SU-DHL-6 (cell line): ENCODE results near the gene ZNF804B.

Experiments used
- H2AFZ ChIP-seq: fragments of 200-600 bp; sonication (generic); 2 replicates; pipeline ENCODE4 v1.6.1; 2014; ENCODE audit warnings: low read depth, mild to moderate bottlenecking, moderate library complexity, mixed read lengths, antibody characterized with exemption, low read length; ENCODE audit not compliant: severe bottlenecking
- H3F3A ChIP-seq: fragments of 200-600 bp; shearing (Covaris generic); 2 replicates; pipeline ENCODE4 v1.6.0; 2016; ENCODE audit warnings: antibody characterized with exemption, mild to moderate bottlenecking; ENCODE audit not compliant: insufficient read depth
- H3K27ac ChIP-seq: fragments of 200-600 bp; sonication (generic); 2 replicates; pipeline ENCODE4 v1.5.1; 2016; ENCODE audit warnings: low read depth, mild to moderate bottlenecking, low read length, moderate library complexity, mixed read lengths
- H3K27me3 ChIP-seq: fragments of 200-600 bp; sonication (generic), shearing (Covaris generic); 2 replicates; pipeline ENCODE4 v1.6.0; 2014; ENCODE audit warnings: mild to moderate bottlenecking, low read length
- H3K36me3 ChIP-seq: fragments of 200-600 bp; sonication (generic); 2 replicates; pipeline ENCODE4 v1.6.1; 2014; ENCODE audit warnings: mild to moderate bottlenecking, low read length, mixed read lengths
- H3K4me2 ChIP-seq: fragments of 300-600, 200-600 bp; shearing (Covaris generic), sonication (generic); 2 replicates; pipeline ENCODE4 v1.6.0; 2014; ENCODE audit warnings: low read length, low read depth, mild to moderate bottlenecking; ENCODE audit not compliant: poor library complexity, severe bottlenecking
- H3K4me3 ChIP-seq: fragments of 200-600 bp; sonication (generic); 2 replicates; pipeline ENCODE4 v1.5.1; 2014; ENCODE audit warnings: antibody characterized with exemption, low read length, mild to moderate bottlenecking, mixed read lengths; ENCODE audit not compliant: insufficient read depth, poor library complexity, severe bottlenecking
- H3K79me2 ChIP-seq: fragments of 200-600 bp; sonication (generic); 2 replicates; pipeline ENCODE4 v1.6.1; 2014; ENCODE audit warnings: mild to moderate bottlenecking, low read length, moderate library complexity; ENCODE audit not compliant: insufficient read depth
- H3K9ac ChIP-seq: fragments of 200-600 bp; sonication (generic); 2 replicates; pipeline ENCODE4 v1.7.0; 2014; ENCODE audit warnings: mild to moderate bottlenecking, low read length
- H3K9me2 ChIP-seq: fragments of 200-600 bp; sonication (generic); replicated peaks from 2 replicates; pipeline ENCODE4 v1.6.1; 2014; ENCODE audit warnings: low read length; ENCODE audit not compliant: insufficient read depth
- H3K9me3 ChIP-seq: fragments of 200-600 bp; sonication (generic); 2 replicates; pipeline ENCODE4 v1.6.1; 2014; ENCODE audit warnings: low read length, mixed read lengths; ENCODE audit not compliant: insufficient read depth
- H4K20me1 ChIP-seq: fragments of 200-600 bp; sonication (generic); 2 replicates; pipeline ENCODE4 v1.6.1; 2014; ENCODE audit warnings: low read depth, mild to moderate bottlenecking, antibody characterized with exemption, low read length, moderate library complexity, mixed read lengths
- CTCF ChIP-seq: fragments of 200-600 bp; sonication (generic); IDR thresholded peaks from one replicate; pipeline ENCODE4 v1.5.1; 2017; ENCODE audit warnings: antibody characterized with exemption, mild to moderate bottlenecking, low read length, moderate library complexity; ENCODE audit not compliant: insufficient read depth, poor library complexity, severe bottlenecking
- EZH2phosphoT487 ChIP-seq: fragments of 200-600 bp; sonication (generic), shearing (Covaris generic); conservative IDR thresholded peaks from 2 replicates; pipeline ENCODE4 v1.6.1; 2018; ENCODE audit warnings: mild to moderate bottlenecking, antibody characterized with exemption, low read length, moderate library complexity, mixed read lengths

ZNF804B gene

GRCh38 chr7:89002981-89003956 is 243.8 kb downstream of the ZNF804B start:
- Histone ChIP-seq H3K9ac (peak overlapping the region; percentile 13), H3K4me2 (peak overlapping the region; percentile 55), H3K79me2 (no peaks in the 10 kb centered on the region), H3K9me2 (no peaks in the 10 kb centered on the region), H3K4me3 (peak overlapping the region; percentile 25), H3F3A (peaks cover 4% of the 10 kb centered on the region; the same call in 1 of the 2 replicates), H2AFZ (peak overlapping the region; percentile 13), H3K27ac (peak overlapping the region; percentile 45), H3K9me3 (no peaks in the 10 kb centered on the region), H3K36me3 (no peaks in the 10 kb centered on the region), H3K27me3 (no peaks in the 10 kb centered on the region), H4K20me1 (no peaks in the 10 kb centered on the region)
- TF ChIP-seq EZH2phosphoT487 (no peak), CTCF (no peak)

GRCh38 chr7:89012016-89012415 is 252.5 kb downstream of the ZNF804B start:
- H3K9me3 ChIP-seq, result peaks cover 28% of the 10 kb centered on the region; the same call in 1 of the 2 replicates
- no peak overlapping the region for H2AFZ ChIP-seq
- no peaks in the 10 kb centered on the region for H3K79me2 ChIP-seq
- H3F3A ChIP-seq, result no peaks in the 10 kb centered on the region
- H3K9ac ChIP-seq, result no peak overlapping the region
- no peak overlapping the region for H3K4me3 ChIP-seq
- H3K27me3 ChIP-seq, result no peaks in the 10 kb centered on the region
- H3K27ac ChIP-seq, result no peak overlapping the region
- no peak overlapping the region for H3K4me2 ChIP-seq
- H3K36me3 ChIP-seq, result no peaks in the 10 kb centered on the region
- TF ChIP-seq CTCF (no peak), EZH2phosphoT487 (no peak)
- H3K9me2 ChIP-seq, result no peaks in the 10 kb centered on the region
- H4K20me1 ChIP-seq, result no peaks in the 10 kb centered on the region

GRCh38 chr7:89017695-89018094 is 258.2 kb downstream of the ZNF804B start:
- peaks cover 7% of the 10 kb centered on the region for H3K36me3 ChIP-seq
- H3K9ac ChIP-seq, result no peak overlapping the region
- H3K9me3 ChIP-seq, result peaks cover 10% of the 10 kb centered on the region; the same call in 1 of the 2 replicates
- no peak overlapping the region for H3K4me3 ChIP-seq
- no peaks in the 10 kb centered on the region; the same call in 1 of the 2 replicates for H3F3A ChIP-seq
- no peaks in the 10 kb centered on the region for H3K79me2 ChIP-seq
- no peak overlapping the region for H3K4me2 ChIP-seq
- TF ChIP-seq CTCF (no peak), EZH2phosphoT487 (no peak)
- no peaks in the 10 kb centered on the region for H4K20me1 ChIP-seq
- no peaks in the 10 kb centered on the region for H3K9me2 ChIP-seq
- no peaks in the 10 kb centered on the region for H3K27me3 ChIP-seq
- H2AFZ ChIP-seq, result no peak overlapping the region
- no peak overlapping the region for H3K27ac ChIP-seq
